ENCODE data around the gene RARA.

The RARA gene

DNA sequence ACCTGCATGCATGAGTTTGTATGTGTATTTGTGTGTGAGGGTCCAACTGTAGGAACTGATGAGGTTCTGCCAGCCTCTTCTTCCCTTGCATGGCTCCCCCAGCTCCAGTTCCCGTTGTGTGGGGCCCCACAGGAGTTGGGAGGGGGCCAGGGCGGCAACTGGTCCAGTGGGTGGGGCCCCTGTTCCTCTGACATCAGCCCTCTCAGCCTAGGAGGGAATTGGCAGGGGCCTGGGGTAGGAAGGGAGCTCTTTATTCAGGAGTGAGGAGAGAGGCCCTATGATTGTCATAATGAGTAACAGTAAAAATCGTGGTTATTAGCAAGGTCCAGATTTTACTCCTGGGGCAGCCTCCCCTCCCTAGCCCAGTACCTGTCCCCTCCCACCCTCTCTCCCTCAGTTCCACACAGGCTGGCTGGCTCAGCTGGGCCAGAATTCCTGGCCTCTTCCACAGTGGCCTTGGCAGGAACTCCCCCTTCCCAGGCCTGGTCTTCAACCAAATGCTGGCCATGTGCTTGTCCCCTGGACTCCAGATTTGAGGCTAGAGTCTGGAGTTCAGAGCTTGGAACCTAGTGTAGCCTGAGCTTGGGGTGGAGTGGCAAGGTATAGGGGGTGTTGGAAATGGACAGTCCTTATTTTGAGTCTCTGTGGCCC is 18.9 kb downstream of the RARA start:
- no peak for DNase-seq (ENCODE audit: low read depth, low spot score)

DNA sequence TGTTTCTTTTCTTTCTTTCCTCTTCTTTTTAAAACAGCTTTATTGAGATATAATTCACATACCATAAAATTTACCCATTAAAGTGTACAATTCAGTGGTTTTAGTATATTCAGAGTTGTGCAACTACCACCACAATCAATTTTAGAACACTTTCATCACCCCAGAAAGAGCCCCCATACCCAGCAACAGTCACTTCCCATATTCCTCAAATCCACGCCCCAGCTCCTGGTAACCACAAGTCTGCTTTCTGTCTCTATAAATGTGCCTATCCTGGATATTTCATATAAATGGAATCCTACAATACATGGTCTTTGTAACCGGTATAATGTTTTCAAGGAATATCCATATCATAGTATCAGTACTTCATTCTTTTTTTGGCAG is 19.4 kb downstream of the RARA start:
- no peak for DNase-seq (ENCODE audit: low read depth, low spot score)

- DNase-seq (ENCODE audit: low read depth, low spot score) = no peak
Observed at GRCh38 chr17:40329839-40330794, 21.1 kb downstream of the RARA start.

GRCh38 chr17:40330850-40331470 is 22.0 kb downstream of the RARA start:
- no peak for DNase-seq (ENCODE audit: low read depth, low spot score)

GRCh38 chr17:40331743-40332641 is 23.0 kb downstream of the RARA start:
- DNase-seq (ENCODE audit: low read depth, low spot score) = no peak

- DNase-seq (ENCODE audit: low read depth, low spot score) = no peak
Observed at GRCh38 chr17:40333781-40334448, 24.9 kb downstream of the RARA start.

DNA sequence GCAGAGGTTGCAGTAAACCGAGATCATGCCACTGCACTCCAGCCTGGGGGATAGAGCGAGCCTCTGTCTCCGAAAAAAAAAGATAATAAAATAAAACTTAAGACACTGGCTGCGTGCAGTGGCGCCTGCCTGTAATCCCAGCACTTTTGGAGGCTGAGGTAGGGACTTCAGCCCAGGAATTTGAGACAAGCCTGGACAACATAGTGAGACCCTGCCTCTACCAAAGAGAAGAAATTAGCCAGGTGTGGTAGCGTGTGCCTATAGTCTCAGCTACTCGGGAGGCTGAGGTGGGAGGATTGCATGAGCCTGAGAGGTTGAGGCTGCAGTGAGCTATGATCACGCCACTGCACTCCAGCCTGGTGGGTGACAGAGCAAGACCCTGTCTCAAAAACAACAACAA is 26.6 kb downstream of the RARA start:
- DNase-seq (ENCODE audit: low read depth, low spot score) = no peak

- no peak for DNase-seq (ENCODE audit: low read depth, low spot score)
Observed at GRCh38 chr17:40337351-40337750, 28.4 kb downstream of the RARA start.

DNA sequence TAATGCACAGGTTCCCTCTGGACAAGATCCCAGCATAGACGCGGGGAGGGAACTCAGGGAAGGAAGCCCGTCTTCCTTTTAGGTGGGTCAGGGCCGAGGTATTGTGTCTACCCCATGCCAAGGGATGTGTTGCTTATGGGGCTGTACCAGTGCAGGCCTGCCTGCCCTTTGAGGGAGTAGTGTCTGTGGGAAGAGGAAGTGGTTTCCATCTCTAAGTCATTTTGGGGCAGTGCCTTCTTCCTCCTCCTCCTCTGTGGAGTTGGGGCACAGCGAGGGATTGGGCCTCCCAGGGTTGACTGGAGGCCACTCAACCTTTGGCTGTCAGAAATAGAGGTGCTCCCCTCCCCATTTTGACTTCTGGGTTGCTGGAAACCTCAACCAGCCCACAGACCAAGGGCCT is 29.1 kb downstream of the RARA start:
- DNase-seq (ENCODE audit: low read depth, low spot score) = no peak

DNA sequence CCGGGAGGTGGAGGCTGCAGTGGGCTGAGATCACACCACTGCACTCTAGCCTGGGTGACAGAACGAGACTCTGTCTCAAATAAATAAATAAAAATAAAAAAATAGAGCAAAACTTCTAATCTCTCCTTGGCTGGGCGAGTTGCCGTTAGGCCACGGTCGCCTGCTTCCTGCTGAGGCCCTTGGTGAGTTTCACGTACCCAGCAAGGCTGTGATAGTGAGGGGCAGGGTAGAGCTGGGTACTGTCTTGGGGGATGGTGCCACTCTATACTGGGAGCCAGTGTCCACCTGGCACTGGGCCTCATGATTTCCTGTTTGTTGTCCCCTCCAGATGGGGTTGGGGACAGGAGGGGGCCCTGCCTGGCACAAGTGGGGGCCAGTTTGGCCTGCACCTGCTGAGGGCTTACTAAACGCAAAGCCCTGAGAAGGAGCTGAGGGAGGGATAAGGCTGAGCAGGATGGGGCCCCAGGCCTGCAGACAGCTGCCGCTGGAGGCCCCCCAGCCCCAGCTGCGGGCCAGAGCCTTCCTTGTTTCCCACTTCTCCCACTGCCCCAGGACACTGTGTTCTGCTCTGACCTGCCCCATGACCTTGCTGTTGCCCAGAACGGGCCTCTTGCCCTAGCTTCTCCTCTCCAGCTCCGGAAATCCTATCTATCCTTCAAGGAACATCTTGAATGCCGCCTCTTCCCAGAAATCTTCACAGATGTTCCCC is 30.1 kb downstream of the RARA start:
- no peak for DNase-seq (ENCODE audit: low read depth, low spot score)

- DNase-seq (ENCODE audit: low read depth, low spot score) = no peak
Observed at GRCh38 chr17:40340327-40340726, 31.3 kb downstream of the RARA start.

DNA sequence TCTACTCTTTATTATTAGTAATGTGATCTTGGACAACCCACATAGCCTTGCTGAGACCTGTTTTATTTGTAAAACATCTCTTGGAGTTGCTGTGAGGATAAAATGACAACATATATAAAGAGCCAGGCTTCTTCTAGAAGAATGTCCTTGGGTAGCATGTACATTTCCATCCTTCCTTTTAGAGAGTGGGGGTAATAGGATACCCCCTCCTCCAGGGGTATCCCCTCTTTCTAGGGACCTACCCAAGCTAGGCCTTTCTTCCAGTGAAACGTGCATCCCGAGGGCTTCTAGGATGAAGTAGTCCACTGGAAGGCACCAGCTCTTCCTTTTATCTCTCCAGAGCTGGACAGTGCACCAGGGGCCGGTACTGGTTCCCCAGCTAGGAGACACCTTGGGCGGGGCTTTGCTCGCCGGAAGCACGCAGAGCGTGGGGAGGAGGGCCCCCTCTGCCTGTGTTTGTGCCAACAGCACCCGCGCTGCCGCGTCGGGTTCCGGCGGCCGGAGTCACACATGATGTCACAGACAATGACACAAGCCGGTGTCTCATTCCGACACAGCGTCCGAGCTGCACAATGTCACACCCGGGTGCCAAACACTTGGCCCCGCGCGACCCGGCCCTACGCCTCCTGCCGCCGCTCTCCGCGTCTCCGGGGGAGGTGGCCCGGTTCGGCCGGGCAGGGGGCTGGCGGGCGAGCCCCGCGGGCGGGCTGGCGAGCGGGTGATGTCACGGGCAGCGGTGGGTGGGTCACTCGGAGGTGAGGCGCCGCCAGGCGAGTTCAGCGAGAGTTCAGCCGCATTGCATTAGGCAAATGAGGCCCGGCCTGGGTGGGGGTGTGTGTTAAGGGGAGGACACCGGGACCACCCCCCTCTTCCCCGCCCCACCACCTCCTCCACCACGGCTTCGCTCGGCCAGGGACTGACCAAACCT is 32.2 kb downstream of the RARA start:
- DNase-seq (ENCODE audit: low read depth, low spot score) = no peak

DNA sequence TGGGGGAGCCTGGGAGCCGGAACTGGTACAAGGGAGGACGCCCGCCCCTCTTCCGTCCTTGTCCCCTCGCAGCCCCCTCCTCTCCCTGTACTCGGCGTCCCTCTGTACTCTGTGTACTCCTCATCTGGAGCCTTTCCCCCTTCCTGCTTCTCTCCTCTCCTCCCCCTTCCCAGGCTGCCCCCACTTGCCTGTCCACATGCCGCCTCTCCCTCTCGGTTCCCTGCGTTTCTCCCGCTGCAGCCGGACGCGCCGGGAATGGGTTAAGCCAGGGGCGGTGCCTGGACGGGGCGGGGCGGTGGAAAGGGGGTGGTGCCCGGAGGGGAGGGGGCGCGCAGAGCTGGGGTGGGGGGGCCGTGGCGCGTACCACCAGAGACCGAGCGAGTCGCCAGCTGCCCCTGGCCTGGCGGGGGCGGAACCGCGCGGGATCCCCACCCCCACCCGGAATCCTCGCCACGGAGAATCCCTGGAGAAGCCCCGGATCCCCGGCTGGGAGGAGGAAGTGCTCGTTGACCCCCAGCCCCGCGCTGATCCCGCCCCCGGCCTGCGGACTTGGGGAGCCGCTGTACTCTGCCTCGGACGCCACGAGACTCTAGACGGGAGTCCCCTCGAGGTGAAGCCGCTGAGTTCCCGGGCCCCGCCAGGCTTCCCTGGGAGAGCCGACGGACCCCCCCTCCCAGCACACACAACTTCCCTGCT is 33.0 kb downstream of the RARA start:
- no peak for DNase-seq (ENCODE audit: low read depth, low spot score)

DNA sequence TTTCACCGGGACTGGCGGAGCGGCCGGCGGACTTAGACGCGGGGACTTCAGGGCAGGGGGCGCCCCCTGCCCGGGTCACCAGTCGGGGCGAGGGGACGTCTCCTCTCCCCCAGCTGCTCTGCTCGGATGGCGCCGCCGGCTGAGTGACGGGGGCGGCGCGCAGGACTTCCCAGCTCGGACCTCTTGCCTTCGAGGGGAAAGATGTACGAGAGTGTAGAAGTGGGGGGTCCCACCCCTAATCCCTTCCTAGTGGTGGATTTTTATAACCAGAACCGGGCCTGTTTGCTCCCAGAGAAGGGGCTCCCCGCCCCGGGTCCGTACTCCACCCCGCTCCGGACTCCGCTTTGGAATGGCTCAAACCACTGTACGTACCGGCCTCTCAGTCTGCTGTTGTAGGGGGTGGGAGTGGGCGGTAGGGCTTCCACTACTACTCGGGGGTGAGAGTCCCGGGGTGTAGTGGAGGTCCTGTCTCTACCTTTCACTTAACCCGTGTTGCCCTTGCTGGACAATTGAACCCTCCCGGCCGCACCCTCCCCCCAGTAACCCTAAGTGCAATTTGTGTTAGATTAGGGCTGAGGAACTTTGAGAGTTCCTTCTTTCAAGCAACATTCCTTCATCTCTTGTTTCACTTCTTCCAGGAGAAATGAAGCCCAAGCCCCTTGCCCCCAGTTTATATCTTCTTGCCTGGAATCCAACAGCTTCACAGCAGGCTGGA is 33.7 kb downstream of the RARA start:
- DNase-seq (ENCODE audit: low read depth, low spot score) = no peak

GRCh38 chr17:40343219-40344119 is 34.5 kb downstream of the RARA start:
- no peak for DNase-seq (ENCODE audit: low read depth, low spot score)

DNA sequence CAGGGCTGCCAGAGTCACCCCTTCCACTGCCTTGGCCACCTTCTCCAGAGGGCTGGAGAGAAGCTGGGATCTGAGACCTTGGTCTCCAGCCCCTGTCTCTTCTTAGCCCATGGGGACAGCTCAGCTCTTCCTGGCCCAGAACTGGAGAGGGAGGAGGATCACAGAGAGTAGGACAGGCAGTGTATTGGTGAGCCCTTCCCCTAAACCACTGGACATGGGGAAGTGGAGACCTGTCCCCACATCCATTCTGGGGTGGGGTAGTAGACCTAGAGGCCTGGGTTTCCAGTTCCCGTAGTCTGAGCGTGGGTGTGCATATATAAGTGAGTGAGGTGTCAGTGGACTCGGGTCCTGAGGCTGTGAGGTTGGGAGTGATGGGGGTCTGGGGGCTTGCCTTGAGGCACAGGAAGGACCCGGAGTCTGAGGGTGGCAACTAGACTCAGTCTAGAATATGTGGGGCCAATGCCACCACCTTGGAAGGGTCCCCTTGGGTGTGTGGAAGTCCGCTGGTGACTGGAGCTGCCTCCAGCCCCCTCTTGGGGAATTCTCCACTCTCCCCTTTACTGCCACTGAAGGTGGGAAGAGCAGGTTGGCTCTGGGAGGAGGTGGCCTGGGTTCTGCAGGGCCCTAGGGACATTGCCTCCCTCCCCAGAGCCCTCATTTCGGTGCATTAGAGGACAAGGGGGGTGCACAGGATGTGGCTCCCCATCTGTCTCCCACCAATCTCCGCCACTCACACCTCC is 35.6 kb downstream of the RARA start:
- no peak for DNase-seq (ENCODE audit: low read depth, low spot score)
